HG02938 (cell line): Measurements from ENCODE around the gene ADAMTS6.

Source experiments
- ATAC-seq: cut with Tn5 transposase; IDR thresholded peaks from one replicate; pipeline ENCODE4 v1.9.1; 2021; ENCODE audit warnings: mild to moderate bottlenecking, moderate library complexity; ENCODE audit not compliant: unreplicated experiment

The ADAMTS6 gene

GRCh38 chr5:65111961-65112658 is 369.6 kb downstream of the ADAMTS6 start:
- no peak for ATAC-seq

GRCh38 chr5:65108786-65109743 is 372.7 kb downstream of the ADAMTS6 start:
- ATAC-seq: no peak

GRCh38 chr5:65105301-65105700 is 376.4 kb downstream of the ADAMTS6 start:
- no peak for ATAC-seq

- ATAC-seq: no peak
These were observed 376.9 kb downstream of the ADAMTS6 start for GRCh38 chr5:65104831-65105230.

- ATAC-seq: no peak
These were observed 377.8 kb downstream of the ADAMTS6 start for GRCh38 chr5:65103756-65104440.

- peak; percentile 62 for ATAC-seq
These were observed 378.6 kb downstream of the ADAMTS6 start for GRCh38 chr5:65102976-65103711.

GRCh38 chr5:65102371-65102975 is 379.2 kb downstream of the ADAMTS6 start:
- peak; percentile 9 for ATAC-seq

- ATAC-seq: no peak
These were observed 380.1 kb downstream of the ADAMTS6 start for GRCh38 chr5:65101632-65102100.

GRCh38 chr5:65100911-65101631 is 380.6 kb downstream of the ADAMTS6 start:
- no peak for ATAC-seq
